GM19043 (cell line): ENCODE measurements around the gene SPZ1.
"Not testable (repeated sequence)": the region's sequence is repeated elsewhere in the genome, so short reads cannot be mapped to it uniquely, and the experiment has no call there.

ENCODE experiments used
- ATAC-seq: cut with Tn5 transposase; IDR thresholded peaks from one replicate; pipeline ENCODE4 v1.9.1; 2021; ENCODE audit warnings: low read depth; ENCODE audit not compliant: unreplicated experiment

The SPZ1 gene, protein sequence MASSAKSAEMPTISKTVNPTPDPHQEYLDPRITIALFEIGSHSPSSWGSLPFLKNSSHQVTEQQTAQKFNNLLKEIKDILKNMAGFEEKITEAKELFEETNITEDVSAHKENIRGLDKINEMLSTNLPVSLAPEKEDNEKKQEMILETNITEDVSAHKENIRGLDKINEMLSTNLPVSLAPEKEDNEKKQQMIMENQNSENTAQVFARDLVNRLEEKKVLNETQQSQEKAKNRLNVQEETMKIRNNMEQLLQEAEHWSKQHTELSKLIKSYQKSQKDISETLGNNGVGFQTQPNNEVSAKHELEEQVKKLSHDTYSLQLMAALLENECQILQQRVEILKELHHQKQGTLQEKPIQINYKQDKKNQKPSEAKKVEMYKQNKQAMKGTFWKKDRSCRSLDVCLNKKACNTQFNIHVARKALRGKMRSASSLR

DNA sequence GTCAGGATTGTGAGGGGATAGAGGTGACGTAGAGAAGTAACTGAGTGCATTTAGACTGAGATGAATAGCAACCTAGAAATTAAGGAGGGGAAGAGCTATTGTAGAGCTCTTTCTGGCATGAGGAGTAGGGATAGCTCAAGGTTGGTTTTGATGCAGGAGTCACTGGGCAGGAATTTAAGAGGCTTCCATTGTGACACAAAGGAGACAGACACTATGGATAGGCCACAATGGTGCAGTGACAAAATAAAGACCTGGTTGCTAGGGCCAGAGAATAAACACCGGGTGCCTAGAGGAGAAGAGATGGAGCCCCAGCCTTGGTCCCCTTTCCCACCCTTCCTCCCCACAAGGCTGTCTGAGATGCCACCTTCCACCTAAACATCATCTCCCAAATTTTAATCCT, at the start of gene SPZ1:
Gene SPZ1 (plus strand): TSS at position 301 of the 400 bp plus-strand sequence. CDS start 214 bp downstream, outside the sequence.
- no peak for ATAC-seq

DNA sequence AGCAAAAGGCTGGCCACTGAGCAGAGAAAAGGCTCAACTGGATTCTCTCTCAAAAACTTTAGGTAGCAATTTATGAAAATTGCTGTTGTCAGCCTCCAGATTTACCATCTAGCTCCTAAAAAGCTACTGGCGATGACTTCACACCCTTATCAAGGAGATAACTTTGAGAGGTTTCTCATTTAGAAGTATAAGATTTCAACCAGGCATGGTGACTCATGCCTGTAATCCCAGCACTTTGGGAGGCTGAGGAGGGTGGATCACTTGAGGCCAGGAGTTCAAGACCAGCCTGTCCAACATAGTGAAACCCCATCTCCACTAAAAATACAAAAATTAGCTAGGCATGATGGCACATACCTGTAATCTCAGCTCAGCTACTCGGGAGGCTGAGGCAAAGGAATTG, 49.3 kb upstream of the SPZ1 start:
- not testable (repeated sequence) for ATAC-seq

DNA sequence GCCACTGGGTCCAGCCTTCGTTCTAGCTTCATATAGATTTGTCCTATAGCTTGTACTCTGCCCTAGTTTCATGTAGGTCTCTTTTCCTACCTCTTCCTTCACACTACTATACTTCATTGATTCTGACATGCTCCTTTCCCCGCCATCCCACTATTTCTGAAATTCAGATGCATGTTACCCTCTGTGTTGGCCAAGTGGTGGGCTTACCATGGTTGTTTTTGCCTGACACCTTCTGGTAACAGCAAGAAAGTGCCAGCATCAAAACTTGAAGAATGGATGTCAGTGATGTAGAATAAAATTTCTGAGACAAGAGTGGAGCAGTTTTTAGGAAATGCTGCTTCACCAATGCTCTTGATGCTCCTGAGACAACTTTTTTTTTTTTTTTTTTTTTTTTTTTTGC, 44.5 kb upstream of the SPZ1 start:
- no peak for ATAC-seq

DNA sequence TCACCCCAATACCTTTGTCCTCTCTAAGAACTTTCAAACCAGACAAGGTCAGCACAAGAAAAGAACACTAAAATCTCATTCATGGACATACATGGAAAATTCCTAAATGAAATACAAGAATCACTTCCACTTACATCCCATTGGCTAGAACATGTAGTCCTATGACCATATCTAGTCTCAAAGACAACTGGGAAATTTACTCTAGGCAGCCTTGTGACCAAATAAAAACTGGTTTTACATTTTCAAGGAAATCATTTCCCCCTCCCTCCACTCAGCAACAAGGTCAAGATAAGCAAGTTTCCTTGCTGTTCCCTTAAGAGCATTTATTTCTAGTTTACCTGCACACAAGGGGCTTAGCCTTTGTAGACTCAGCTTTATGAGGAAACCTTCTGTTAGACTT, 43.6 kb upstream of the SPZ1 start:
- ATAC-seq, result no peak

DNA sequence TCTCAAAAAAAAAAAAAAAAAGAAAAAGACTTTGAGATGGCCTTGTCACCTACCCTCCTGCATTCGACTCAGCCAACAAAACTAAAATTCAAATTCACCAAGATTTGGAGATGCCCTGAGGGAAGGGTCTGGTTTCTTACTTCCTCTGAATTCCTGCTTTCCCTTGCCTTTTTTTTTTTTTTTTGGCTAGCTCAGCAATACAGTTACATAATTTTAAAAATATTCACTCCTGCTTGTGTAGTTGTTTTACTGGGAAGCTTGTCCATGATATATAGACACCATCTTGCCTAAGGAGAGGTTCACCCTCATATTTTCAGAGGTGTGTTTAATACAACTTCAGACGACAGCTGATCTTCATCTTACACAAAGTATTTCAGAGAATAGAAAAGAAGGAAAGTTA, 42.6 kb upstream of the SPZ1 start:
- no peak for ATAC-seq

DNA sequence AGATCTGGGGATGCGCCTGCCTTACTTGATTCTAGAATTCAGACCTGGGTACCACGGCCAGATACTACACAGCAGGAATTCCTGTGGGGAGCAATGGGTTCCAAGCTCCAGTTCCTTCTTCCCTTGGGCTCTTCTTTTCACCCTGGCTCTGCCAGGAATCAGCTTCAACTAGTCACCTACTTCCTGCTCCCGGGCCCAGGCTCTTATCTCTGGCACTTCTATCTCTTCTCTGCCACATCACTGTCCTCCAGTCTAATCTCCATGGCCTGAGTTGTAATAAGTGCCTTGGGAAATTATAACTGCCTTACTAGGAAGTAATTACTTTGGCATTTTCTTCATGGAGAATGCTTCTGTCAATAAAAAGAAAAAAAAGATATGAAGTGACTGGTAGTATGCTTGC, 37.7 kb upstream of the SPZ1 start:
- ATAC-seq, result no peak

DNA sequence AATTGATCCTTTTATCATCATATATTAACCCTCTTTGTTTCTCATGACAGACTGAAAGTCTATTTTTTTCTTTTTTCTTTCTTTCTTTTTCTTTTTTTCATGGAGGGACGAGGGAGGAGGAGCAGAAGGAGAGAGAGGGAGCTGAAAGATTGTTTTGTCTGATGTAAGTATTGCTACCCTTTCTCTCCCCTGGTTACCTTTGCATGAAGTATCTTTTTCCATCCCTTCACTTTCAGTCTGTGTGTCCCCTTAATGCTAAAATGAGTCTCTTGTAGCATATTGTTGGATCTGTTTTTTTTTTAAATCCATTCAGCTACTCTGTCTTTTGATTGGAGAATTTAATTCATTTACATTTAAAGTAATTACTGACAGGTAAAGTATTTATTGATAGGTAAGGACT, 36.4 kb upstream of the SPZ1 start:
- no peak for ATAC-seq

DNA sequence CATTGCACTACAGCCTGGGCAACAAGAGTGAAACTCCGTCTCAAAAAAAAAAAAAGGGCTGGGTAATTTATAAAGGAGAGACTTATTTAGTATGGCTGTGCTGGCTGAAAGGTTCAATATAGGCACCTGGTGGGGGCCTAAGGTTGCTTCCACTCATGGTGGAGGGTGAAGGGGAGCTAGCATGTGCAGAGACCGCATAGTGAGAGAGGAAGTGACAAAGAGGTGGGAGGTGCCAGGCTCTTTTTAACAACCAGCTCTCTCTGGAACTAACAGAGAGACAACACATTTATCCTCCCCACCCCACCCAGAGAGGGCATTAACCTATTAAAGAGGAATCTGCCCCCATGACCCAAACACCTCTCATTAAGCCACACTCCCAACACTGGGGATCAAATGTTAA, 35.1 kb upstream of the SPZ1 start:
- ATAC-seq, result no peak

DNA sequence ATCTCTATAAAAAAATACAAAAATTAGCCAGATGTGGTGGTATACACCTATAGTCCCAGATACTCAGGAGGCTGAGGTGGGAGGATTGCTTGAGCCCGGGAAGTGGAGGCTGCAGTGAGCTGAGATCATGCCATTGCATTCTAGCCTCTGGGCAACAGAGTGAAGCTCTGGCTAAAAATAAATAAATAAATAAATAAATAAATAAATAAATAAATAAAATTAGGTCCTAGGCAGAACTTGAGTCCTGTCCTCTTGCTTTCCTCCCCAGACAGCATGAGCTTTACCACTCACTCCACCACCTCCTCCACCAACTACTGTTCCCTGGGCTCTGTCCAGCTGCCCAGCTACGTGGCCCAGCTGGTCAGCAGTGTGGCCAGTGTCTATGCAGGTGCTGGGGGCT, 31.6 kb upstream of the SPZ1 start:
- ATAC-seq, result no peak

DNA sequence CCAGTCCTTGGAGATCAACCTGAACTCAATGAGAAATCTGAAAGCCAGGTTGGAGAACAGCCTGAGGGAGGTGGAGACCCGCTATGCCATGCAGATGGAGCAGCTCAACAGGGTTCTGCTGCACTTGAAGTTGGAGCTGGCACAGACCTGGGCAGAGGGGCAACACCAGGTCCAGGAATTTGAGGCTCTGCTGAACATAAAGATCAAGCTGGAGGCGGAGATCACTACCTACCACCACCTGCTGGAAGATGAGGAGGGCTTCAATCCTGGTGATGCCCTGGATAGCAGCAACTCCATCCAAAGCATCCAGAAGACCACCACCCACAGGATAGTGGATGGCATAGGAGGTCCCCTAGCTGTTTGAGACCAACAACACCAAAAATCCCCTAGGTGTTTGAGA, 30.5 kb upstream of the SPZ1 start:
- ATAC-seq, result no peak

DNA sequence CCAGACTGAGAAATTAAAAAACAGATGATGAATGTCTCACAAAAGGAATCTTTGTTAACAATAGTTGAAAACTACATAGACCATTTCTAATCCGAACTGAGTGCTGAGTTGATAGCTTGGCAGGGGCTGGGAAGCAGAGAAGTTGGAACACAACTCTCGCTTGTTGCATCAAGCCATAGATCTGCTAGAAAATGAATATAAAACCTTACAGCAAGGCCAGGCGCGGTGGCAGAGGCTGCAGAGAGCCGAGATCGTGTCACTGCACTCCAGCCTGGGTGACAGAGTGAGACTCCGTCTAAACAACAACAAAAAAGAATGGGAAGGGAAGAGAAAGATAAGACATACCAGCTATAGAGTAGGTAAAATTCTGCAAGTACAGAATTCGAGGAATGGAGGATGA, 28.0 kb upstream of the SPZ1 start:
- ATAC-seq, result no peak

DNA sequence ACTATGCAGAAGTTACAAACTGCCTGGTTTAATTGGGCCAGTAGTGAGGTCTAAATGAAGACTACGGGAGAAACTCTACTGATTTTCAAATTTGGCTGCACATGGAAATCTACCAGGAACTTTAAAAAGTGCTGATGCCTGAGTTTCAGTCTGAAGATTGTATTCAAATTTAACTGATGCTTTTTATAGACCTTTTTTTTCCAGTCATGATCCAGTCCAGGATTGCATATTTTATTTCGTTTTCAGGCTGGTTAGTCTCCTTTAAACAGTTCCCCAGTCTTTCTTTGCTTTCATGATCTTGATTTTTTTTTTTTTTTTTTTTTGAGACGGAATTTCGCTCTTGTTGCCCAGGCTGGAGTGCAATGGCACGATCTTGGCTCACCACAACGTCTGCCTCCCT, 23.7 kb upstream of the SPZ1 start:
- ATAC-seq, result no peak

DNA sequence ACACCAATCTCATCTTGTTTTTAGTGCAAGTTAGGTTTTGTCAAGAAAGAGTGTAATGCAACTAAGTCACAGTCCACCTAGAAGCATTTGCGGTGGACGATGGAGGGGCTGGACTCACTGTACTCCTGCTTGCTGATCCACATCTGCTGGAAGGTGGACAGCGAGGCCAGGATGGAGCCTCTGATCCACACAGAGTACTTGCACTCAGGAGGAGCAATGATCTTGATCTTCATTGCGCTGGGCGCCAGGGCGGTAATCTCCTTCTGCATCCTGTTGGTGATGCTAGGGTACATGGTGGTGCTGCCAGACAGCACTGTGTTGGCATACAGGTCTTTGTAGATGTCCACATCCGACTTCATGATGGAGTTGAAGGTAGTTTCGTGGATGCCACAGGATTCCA, 20.2 kb upstream of the SPZ1 start:
- no peak for ATAC-seq

DNA sequence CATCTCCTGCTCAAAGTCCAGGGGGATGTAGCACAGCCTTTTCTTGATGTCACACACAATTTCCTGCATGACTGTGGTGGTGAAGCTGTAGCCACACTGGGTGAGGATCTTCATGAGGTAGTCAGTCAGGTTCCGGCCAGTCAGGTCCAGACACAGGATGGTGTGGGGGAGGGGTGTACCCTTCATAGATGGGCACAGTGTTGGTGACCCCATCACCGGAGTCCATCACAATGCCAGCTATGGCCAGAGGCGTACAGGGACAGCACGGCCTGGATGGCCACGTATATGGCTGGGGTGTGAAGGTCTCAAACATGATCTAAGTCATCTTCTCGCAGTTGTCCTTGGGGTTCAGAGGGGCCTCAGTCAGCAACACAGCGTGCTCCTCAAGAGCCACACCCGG, 19.7 kb upstream of the SPZ1 start:
- ATAC-seq, result no peak

DNA sequence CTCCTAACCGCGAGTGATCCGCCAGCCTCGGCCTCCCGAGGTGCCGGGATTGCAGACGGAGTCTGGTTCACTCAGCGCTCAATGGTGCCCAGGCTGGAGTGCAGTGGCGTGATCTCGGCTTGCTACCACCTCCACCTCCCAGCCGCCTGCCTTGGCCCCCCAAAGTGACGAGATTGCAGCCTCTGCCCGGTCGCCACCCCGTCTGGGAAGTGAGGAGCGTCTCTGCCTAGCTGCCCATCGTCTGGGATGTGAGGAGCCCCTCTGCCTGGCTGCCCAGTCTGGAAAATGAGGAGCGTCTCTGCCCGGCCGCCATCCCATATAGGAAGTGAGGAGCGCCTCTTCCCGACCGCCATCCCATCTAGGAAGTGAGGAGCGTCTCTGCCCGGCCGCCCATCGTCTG, 19.0 kb upstream of the SPZ1 start:
- ATAC-seq, result not testable (repeated sequence)

DNA sequence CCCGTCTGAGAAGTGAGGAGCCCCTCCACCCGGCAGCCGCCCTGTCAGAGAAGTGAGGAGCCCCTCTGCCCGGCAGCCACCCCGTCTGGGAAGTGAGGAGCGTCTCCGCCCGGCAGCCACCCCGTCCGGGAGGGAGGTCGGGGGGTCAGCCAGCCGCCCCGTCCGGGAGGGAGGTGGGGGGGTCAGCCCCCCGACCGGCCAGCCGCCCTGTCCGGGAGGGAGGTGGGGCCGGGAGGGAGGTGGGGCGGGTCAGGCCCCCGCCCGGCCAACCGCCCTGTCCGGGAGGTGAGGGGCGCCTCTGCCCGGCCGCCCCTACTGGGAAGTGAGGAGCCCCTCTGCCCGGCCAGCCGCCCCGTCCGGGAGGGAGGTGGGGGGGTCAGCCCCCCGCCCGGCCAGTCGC, 18.5 kb upstream of the SPZ1 start:
- not testable (repeated sequence) for ATAC-seq

DNA sequence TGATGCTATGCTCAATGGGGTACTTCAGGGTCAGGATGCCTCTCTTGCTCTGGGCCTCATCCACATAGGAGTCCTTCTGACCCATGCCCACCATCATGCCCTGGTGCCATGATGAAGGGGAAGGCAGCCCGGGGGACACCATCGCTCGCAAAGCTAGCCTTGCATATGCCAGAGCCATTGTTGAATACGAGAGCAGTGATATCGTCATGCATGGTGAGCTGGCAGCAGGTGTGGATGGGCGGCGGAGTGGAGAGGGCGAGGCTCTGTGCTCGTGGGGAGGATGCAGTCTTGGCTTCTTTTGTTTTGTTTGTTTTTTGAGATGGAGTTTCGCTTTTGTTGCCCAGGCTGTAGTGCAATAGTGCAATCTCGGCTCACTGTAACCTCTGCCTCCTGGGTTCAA, 17.2 kb upstream of the SPZ1 start:
- ATAC-seq, result no peak

DNA sequence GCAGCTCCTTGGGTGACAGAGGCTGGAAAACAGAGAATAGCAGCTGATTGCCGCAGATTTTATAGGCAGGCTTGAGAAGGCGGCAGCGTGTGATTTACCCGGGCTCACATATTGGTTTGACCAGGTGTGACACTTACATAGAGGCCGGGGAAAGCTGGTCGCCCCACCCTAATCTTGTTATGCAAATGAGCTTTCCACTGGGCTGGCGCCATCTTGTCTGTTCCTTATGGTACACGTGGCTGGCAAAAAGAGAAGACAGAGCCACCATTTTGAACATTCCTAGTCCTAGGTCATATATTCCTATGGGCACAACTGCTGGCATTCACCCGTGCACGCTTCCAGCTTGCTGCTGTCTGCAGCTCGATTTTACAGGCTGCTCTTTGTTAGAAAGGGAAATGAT, 11.3 kb upstream of the SPZ1 start:
- ATAC-seq, result no peak

DNA sequence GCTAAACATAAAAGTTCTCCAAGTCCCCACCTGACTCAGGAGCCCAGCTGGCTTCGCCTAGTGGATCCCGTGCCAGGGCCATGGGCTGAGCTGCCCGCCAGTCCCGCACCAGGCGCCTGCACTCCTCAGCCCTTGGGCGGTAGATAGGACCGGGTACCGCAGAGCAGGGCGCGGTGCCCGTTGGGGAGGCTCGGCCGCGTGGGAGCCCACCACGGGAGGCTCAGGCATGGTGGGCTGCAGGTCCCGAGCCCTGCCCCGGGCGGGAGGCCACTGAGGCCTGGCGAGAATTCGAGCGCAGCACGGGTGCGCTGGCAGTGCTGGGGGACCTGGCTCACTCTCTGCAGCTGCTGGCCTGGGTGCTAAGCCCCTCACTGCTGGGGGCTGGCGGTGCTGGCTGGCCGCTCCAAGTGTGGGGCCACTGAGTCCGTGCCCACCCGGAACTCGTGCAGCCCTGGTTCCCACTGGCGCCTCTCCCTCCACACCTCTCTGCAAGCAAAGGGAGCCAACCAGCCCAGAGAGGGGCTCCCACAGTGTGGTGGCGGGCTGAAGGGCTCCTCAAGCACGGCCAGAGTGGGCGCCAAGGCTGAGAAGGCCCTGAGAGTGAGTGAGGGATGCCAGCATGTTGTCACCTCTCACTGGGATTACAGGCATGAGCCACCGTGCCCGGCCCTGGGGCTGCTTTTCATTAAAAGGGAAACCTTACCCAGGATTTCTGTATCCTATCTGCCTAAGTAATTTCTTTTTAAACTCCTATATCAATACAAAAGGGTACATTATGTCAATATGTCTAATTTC, 9.7 kb upstream of the SPZ1 start:
- ATAC-seq, result no peak

DNA sequence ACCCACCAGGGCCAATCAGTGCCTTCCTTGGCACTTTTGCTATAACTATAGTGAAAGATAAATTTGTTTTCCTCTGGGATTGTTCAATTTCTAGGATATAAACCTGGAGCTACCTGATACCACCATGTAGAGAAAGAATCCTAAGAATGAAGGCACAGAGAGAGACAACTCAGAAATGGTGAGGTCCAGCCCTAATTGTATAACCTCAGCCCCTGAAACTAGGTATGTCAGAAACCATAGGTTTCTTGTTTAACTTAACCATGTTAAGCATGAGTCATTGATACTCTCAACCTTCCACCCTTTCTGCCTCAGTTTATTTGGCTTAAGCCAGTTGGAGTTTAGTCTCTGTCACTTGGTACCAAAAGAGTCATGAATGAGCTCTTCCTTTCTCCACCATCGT, 4.6 kb upstream of the SPZ1 start:
- no peak for ATAC-seq

DNA sequence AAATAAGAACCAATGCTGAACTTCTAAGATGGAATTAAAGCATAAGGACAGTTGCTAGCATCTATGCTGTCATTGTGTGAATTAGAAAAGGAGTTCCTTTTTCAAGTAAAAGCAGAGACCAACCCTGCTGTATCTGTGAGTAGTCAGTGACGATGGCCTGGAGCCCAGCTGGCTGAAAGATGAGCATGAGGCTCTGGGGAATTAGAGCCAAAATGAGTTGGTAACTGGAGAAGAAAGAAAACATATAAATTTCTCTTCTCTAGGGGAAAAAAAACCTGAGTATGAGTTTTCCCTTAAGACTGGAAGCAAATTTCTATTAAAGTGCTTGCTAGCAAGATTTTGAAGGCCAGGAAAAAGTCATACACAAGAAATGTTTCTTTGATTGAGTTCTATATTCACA, 1.6 kb upstream of the SPZ1 start:
- ATAC-seq, result no peak

DNA sequence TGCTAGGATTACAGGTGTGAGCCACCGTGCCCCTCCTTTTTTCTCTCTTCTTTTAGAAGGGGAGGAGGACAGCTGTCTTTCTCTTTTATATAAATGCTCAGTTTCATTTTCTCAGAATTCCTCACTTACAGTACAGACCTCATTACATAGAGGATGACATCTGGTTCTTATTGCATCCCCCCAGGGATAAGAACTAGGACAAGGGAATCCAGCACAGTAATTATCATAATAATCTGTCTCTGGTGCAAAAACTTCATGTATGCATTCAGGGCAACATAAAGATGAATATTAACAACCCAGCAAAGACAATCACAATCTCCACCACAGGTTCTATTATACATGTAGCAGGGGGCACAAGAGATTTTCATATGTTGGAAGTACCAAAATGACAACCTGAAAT, 5.1 kb downstream of the SPZ1 start:
- no peak for ATAC-seq
